H9 (cell line): Measurements from ENCODE around the gene KLHDC1. TPM values are rescaled to one million over a fixed set of nuclear protein-coding genes. Genes with fewer than 3 reads are reported as not detected.

Source experiments
- DNase-seq: peaks from one replicate; pipeline ENCODE4 v3.0.0-alpha.2; 2017
- H2AFZ ChIP-seq: one replicate; pipeline ENCODE4 v1.6.1; 2013; ENCODE audit warnings: mild to moderate bottlenecking, low read length, control low read depth, moderate library complexity
- H2AK5ac ChIP-seq: 2 replicates; pipeline ENCODE4 v1.6.1; 2013; ENCODE audit warnings: low read length, control low read depth, mixed read lengths; ENCODE audit not compliant: insufficient read length
- H2BK120ac ChIP-seq: one replicate; pipeline ENCODE4 v1.6.1; 2013; ENCODE audit warnings: low read depth, mild to moderate bottlenecking, low read length, control low read depth, inconsistent platforms; ENCODE audit not compliant: poor library complexity, severe bottlenecking
- H2BK12ac ChIP-seq: 2 replicates; pipeline ENCODE4 v1.6.1; 2013; ENCODE audit warnings: low read length, control low read depth, mixed read lengths, low read depth; ENCODE audit not compliant: insufficient read length
- H2BK15ac ChIP-seq: 2 replicates; pipeline ENCODE4 v1.6.1; 2013; ENCODE audit warnings: low read depth, low read length, control low read depth
- H2BK20ac ChIP-seq: one replicate; pipeline ENCODE4 v1.6.1; 2013; ENCODE audit warnings: low read depth, mild to moderate bottlenecking, low read length, control low read depth, inconsistent platforms; ENCODE audit not compliant: poor library complexity, severe bottlenecking
- H2BK5ac ChIP-seq: 2 replicates; pipeline ENCODE4 v1.6.1; 2013; ENCODE audit warnings: low read length, control low read depth, mixed read lengths; ENCODE audit not compliant: insufficient read length
- H3K14ac ChIP-seq: 2 replicates; pipeline ENCODE4 v1.6.1; 2013; ENCODE audit warnings: low read length, control low read depth; ENCODE audit not compliant: insufficient read depth
- H3K18ac ChIP-seq: 2 replicates; pipeline ENCODE4 v1.6.1; 2013; ENCODE audit warnings: low read depth, mild to moderate bottlenecking, mixed read lengths, low read length, control low read depth; ENCODE audit not compliant: insufficient read length
- H3K23ac ChIP-seq: 2 replicates; pipeline ENCODE4 v1.6.1; 2013; ENCODE audit warnings: low read length, control low read depth, mixed read lengths, low read depth; ENCODE audit not compliant: insufficient read length
- H3K23me2 ChIP-seq: 2 replicates; pipeline ENCODE4 v1.6.1; 2013; ENCODE audit warnings: low read depth, mild to moderate bottlenecking, mixed read lengths, low read length, control low read depth; ENCODE audit not compliant: insufficient read length, poor library complexity, severe bottlenecking
- H3K27ac ChIP-seq: 2 replicates; pipeline ENCODE4 v1.5.1; 2013; ENCODE audit warnings: low read length, control low read depth, mixed read lengths, low read depth; ENCODE audit not compliant: insufficient read length
- H3K27me3 ChIP-seq: 2 replicates; pipeline ENCODE4 v1.6.1; 2013; ENCODE audit warnings: low read length, control low read depth, inconsistent platforms; ENCODE audit not compliant: insufficient read depth
- H3K4ac ChIP-seq: 2 replicates; pipeline ENCODE4 v1.6.1; 2013; ENCODE audit warnings: low read depth, mild to moderate bottlenecking, control low read depth, inconsistent platforms, low read length, moderate library complexity
- H3K4me1 ChIP-seq: 2 replicates; pipeline ENCODE4 v1.6.1; 2013; ENCODE audit warnings: low read length, control low read depth, inconsistent platforms; ENCODE audit not compliant: insufficient read depth
- H3K4me2 ChIP-seq: 2 replicates; pipeline ENCODE4 v1.6.1; 2013; ENCODE audit warnings: low read length, control low read depth, mixed read lengths; ENCODE audit not compliant: insufficient read length, insufficient read depth
- H3K56ac ChIP-seq: 2 replicates; pipeline ENCODE4 v1.6.1; 2013; ENCODE audit warnings: low read depth, mild to moderate bottlenecking, mixed read lengths, low read length, control low read depth; ENCODE audit not compliant: insufficient read length
- H3K79me1 ChIP-seq: 2 replicates; pipeline ENCODE4 v1.6.1; 2013; ENCODE audit warnings: low read depth, mild to moderate bottlenecking, moderate library complexity, low read length, control low read depth, inconsistent platforms; ENCODE audit not compliant: insufficient read depth, poor library complexity, severe bottlenecking
- H3K79me2 ChIP-seq: 2 replicates; pipeline ENCODE4 v1.6.1; 2013; ENCODE audit warnings: low read length, control low read depth, inconsistent platforms; ENCODE audit not compliant: insufficient read depth
- H3K9ac ChIP-seq: 2 replicates; pipeline ENCODE4 v1.6.1; 2013; ENCODE audit warnings: low read length, control low read depth, mixed read lengths; ENCODE audit not compliant: insufficient read length; ENCODE audit errors: extremely low read depth
- H3K9me3 ChIP-seq: one replicate; pipeline ENCODE4 v1.6.1; 2013; ENCODE audit warnings: low read depth, low read length, inconsistent platforms; ENCODE audit not compliant: control insufficient read depth
- H3T11ph ChIP-seq: one replicate; pipeline ENCODE4 v1.6.1; 2013; ENCODE audit warnings: mild to moderate bottlenecking, low read length, control low read depth, inconsistent platforms
- H4K20me1 ChIP-seq: one replicate; pipeline ENCODE4 v1.6.1; 2013; ENCODE audit not compliant: control insufficient read depth, insufficient read length, insufficient read depth
- H4K5ac ChIP-seq: 2 replicates; pipeline ENCODE4 v1.6.1; 2013; ENCODE audit warnings: low read depth, mild to moderate bottlenecking, mixed read lengths, low read length, control low read depth; ENCODE audit not compliant: insufficient read length
- H4K8ac ChIP-seq: replicated peaks from 2 replicates; pipeline ENCODE4 v1.6.1; 2013; ENCODE audit warnings: low read length, control low read depth, mixed read lengths, low read depth; ENCODE audit not compliant: insufficient read length
- H4K91ac ChIP-seq: 2 replicates; pipeline ENCODE4 v1.6.1; 2013; ENCODE audit warnings: low read depth, mild to moderate bottlenecking, moderate library complexity, mixed read lengths, low read length, control low read depth; ENCODE audit not compliant: insufficient read length
- H3K27ac Mint-ChIP-seq, 3 experiments: 2 replicates in 2 of 3; 3 replicates in 1 of 3; pipeline ENCODE4 v1.8.0; 2020 to 2021; ENCODE audit warnings: mixed read lengths in 3 of 3, mild to moderate bottlenecking in 1 of 3, moderate library complexity in 1 of 3
- H3K27me3 Mint-ChIP-seq: 2 replicates; pipeline ENCODE4 v1.8.0; 2021; ENCODE audit warnings: low read depth, mild to moderate bottlenecking, moderate library complexity, mixed read lengths
- H3K36me3 Mint-ChIP-seq, 3 experiments: 2 replicates in 2 of 3; 3 replicates in 1 of 3; pipeline ENCODE4 v1.8.0; 2020 to 2021; ENCODE audit warnings: low read depth in 3 of 3, mixed read lengths in 3 of 3; ENCODE audit not compliant: insufficient read depth in 1 of 3
- H3K4me1 Mint-ChIP-seq, 2 experiments: 2 replicates each; pipeline ENCODE4 v1.8.0; 2020; ENCODE audit warnings: mixed read lengths in 2 of 2
- H3K4me3 Mint-ChIP-seq, 2 experiments: 2 replicates in 1 of 2; 3 replicates in 1 of 2; pipeline ENCODE4 v1.8.0; 2020 to 2021; ENCODE audit warnings: mild to moderate bottlenecking in 2 of 2, mixed read lengths in 2 of 2, moderate library complexity in 1 of 2
- H3K9me3 Mint-ChIP-seq, 2 experiments: 2 replicates in 1 of 2; 3 replicates in 1 of 2; pipeline ENCODE4 v1.8.0; 2020; ENCODE audit warnings: mild to moderate bottlenecking in 2 of 2, mixed read lengths in 2 of 2, moderate library complexity in 1 of 2
- CTCF ChIP-seq: fragments of 200-600 bp; sonication (generic); conservative IDR thresholded peaks from 3 replicates; pipeline ENCODE4 v1.8.0; 2021; ENCODE audit warnings: antibody characterized with exemption, mild to moderate bottlenecking
- WGBS: extraction: QIAGEN DNeasy Blood & Tissue Kit; methylation state at CpG from one replicate; pipeline ENCODE4 v1.1.7; 2013; ENCODE audit warnings: missing lambda C conversion rate, low lambda C conversion rate, mixed read lengths; ENCODE audit not compliant: insufficient read length; ENCODE audit errors: extremely low coverage; 5-methylcytosine and 5-hydroxymethylcytosine counted together
- total RNA-seq: library from RNA; stranded (reverse); gene quantifications from 2 replicates; pipeline ENCODE4 v1.2.1, GENCODE V29; 2021

KLHDC1 gene
- total RNA-seq, 1 experiment from 2014 or later, result not detected

DNA sequence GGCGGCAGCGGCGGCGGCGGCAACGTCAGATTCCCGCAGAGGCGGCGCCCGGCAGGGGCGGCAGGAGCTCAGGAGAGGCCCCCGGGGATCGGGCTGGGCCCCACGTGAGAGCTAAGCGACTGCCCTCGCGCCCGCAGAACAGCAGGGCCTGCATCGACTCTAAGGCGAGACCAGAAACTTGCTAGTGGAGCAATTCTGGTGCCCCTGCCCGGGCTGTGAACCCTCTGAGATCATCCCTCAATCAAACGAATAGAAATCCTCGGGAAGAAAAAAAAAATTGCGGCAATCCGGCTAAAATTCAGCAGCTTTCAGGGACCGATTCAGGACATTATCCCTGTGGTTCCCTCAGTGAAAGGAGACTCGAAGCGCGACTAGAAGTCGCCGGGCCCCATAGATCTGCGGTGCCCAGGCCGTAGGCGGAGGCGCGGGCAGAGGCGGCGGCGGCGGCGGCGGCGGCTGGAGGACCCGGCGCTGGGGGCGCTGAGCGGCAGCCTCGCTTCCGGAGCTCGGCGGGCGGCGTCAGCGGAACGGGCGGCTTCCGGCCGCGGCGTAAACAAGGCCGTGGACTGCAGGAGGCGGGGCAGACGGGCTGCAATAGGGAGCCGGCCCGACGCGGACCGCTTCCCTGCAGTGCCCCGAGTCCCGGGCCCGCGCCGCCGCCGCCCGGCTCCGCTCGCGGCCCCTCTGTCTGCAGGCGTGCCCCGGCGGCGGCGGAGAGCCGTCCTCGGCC is 74.8 kb downstream of the KLHDC1 start, which contains the start of gene KLHDC2:
KLHDC2 (plus strand) TSS at position 583 of the 730 bp plus-strand sequence. CDS start 316 bp downstream, outside the sequence.
- H3K9me3 ChIP-seq, result no peaks in the 10 kb centered on the region
- no CpG with 5 or more reads among the region's 86 CpGs for WGBS
- no peak within 1 kb of the TSS for H2BK15ac ChIP-seq
- H4K5ac ChIP-seq, result peak within 1 kb of the TSS; percentile 98
- no peaks in the 10 kb centered on the region for H3K27me3 ChIP-seq
- peak within 1 kb of the TSS; percentile 29 for H2AFZ ChIP-seq
- no peaks in the 10 kb centered on the region for H3K79me1 ChIP-seq
- peaks cover 0 to 5% (median 0%) of the 10 kb centered on the region in 3 experiments; a peak in 2 of 7 replicates for H3K36me3 Mint-ChIP-seq
- peak within 1 kb of the TSS; percentile 99 to 100 (median 100) for H3K27ac Mint-ChIP-seq
- no peak within 1 kb of the TSS for H2BK20ac ChIP-seq
- no peaks in the 10 kb centered on the region for H4K20me1 ChIP-seq
- peak within 1 kb of the TSS; percentile 91 for H2BK5ac ChIP-seq
- peak within 1 kb of the TSS; percentile 1 for H4K91ac ChIP-seq
- H3K56ac ChIP-seq, result no peak within 1 kb of the TSS
- H3K9ac ChIP-seq, result peak within 1 kb of the TSS; percentile 97
- DNase-seq, result peak; percentile 88
- no peak within 1 kb of the TSS; the same call in 1 of the 2 replicates for H3K4ac ChIP-seq
- peak within 1 kb of the TSS; percentile 82 for H2BK120ac ChIP-seq
- H3K18ac ChIP-seq, result peak within 1 kb of the TSS; percentile 95
- H3K23ac ChIP-seq, result no peak within 1 kb of the TSS
- no peak within 1 kb of the TSS for H3T11ph ChIP-seq
- no peak within 1 kb of the TSS for H4K8ac ChIP-seq
- H3K9me3 Mint-ChIP-seq, result 0 out of 5 replicates have a peak, but pooled peaks cover 0 to 3% of the 10 kb centered on the region in 2 experiments
- peak; percentile 41; the same call in 2 of the 3 replicates for TF ChIP-seq CTCF
- peak within 1 kb of the TSS; percentile 94 for H3K4me2 ChIP-seq
- H3K23me2 ChIP-seq, result peaks cover 18% of the 10 kb centered on the region
- H3K79me2 ChIP-seq, result peaks cover 5% of the 10 kb centered on the region; the same call in 1 of the 2 replicates
- H3K14ac ChIP-seq, result peak within 1 kb of the TSS; percentile 94
- peaks cover 5% of the 10 kb centered on the region for H3K4me1 ChIP-seq
- no peak within 1 kb of the TSS for H2AK5ac ChIP-seq
- H3K27me3 Mint-ChIP-seq, result no peaks in the 10 kb centered on the region
- peak within 1 kb of the TSS; percentile 52 for H2BK12ac ChIP-seq
- peak within 1 kb of the TSS; percentile 94 to 99 for H3K4me3 Mint-ChIP-seq
- H3K4me1 Mint-ChIP-seq, result peaks cover 25% of the 10 kb centered on the region in 2 experiments
- peak within 1 kb of the TSS; percentile 82 for H3K27ac ChIP-seq
